A673 (cell line): ENCODE data around the gene RNF145. TPM values are rescaled to one million over a fixed set of nuclear protein-coding genes. Genes with fewer than 3 reads are reported as not detected.

Source experiments
- BruUV-seq: library from RNA; stranded (reverse); fragments of 400-500 nt; replicated peaks from 2 replicates; lab custom pipeline; 2021; lab: Mats Ljungman, UMichigan
- CTCF ChIA-PET: fragments of 300-600 bp; sonication (Branson Sonifier 250); formaldehyde crosslinking; loops from one replicate; lab custom pipeline; 2022; ENCODE audit warnings: antibody characterized with exemption; lab: Charles Lee
- POLR2A ChIA-PET: fragments of 300-600 bp; sonication (Branson Sonifier 250); formaldehyde crosslinking; loops from one replicate; lab custom pipeline; 2022; ENCODE audit warnings: antibody characterized with exemption; ENCODE audit not compliant: low non-redundant PET; lab: Charles Lee
- DNase-seq: peaks from one replicate; pipeline ENCODE4 v3.0.0-alpha.2; 2015; ENCODE audit warnings: low spot score
- H3K27ac ChIP-seq: fragments of 200-600 bp; sonication (generic); 2 replicates; pipeline ENCODE4 v1.5.1; 2016; ENCODE audit warnings: mixed run types, low read depth, mild to moderate bottlenecking, mixed read lengths, antibody characterized with exemption, low read length; ENCODE audit not compliant: poor library complexity, severe bottlenecking
- H3K27me3 ChIP-seq: fragments of 200-600 bp; sonication (generic); replicated peaks from 2 replicates; pipeline ENCODE4 v1.6.1; 2017; ENCODE audit warnings: mixed run types, low read depth, mild to moderate bottlenecking, mixed read lengths, antibody characterized with exemption, low read length; ENCODE audit not compliant: insufficient read depth, poor library complexity
- H3K36me3 ChIP-seq: fragments of 200-600 bp; sonication (generic); 2 replicates; pipeline ENCODE4 v1.6.1; 2016; ENCODE audit warnings: mixed run types, mild to moderate bottlenecking, mixed read lengths, antibody characterized with exemption, low read length; ENCODE audit not compliant: insufficient read depth, poor library complexity, severe bottlenecking
- H3K4me1 ChIP-seq: fragments of 200-600 bp; sonication (generic); 2 replicates; pipeline ENCODE4 v1.6.1; 2017; ENCODE audit warnings: mixed run types, mild to moderate bottlenecking, mixed read lengths, antibody characterized with exemption, low read length; ENCODE audit not compliant: insufficient read depth, poor library complexity, severe bottlenecking
- H3K4me3 ChIP-seq: fragments of 200-600 bp; sonication (generic); 2 replicates; pipeline ENCODE4 v1.5.1; 2016; ENCODE audit warnings: low read depth, mixed run types, mild to moderate bottlenecking, mixed read lengths, low read length; ENCODE audit not compliant: poor library complexity, severe bottlenecking
- H3K9me3 ChIP-seq: fragments of 200-600 bp; sonication (generic); 2 replicates; pipeline ENCODE4 v1.6.1; 2016; ENCODE audit warnings: mixed run types, low read depth, mild to moderate bottlenecking, mixed read lengths, antibody characterized with exemption, low read length; ENCODE audit not compliant: poor library complexity, severe bottlenecking
- CTCF ChIP-seq: fragments of 300-800, 200-600 bp; sonication (generic); conservative IDR thresholded peaks from 2 replicates; pipeline ENCODE4 v1.5.1; 2017; ENCODE audit warnings: low read depth, mild to moderate bottlenecking, antibody characterized with exemption, low read length, moderate library complexity, mixed read lengths
- EZH2 ChIP-seq: fragments of 200-600 bp; sonication (generic); IDR thresholded peaks from 2 replicates; pipeline ENCODE4 v1.6.1; 2017; ENCODE audit warnings: borderline replicate concordance, low read depth, mild to moderate bottlenecking, mixed read lengths, antibody characterized with exemption, low read length; ENCODE audit not compliant: poor library complexity, severe bottlenecking
- intact Hi-C: fragments of 100-400 bp; cut with micrococcal nuclease; formaldehyde crosslinking; loops from one replicate; pipeline ENCODE4 v1.10.0; 2022; ENCODE audit not compliant: unreplicated experiment
- total RNA-seq: library from RNA; stranded (reverse); gene quantifications from 2 replicates; pipeline ENCODE4 v1.2.3, GENCODE V29; 2021

RNF145 gene
- total RNA-seq, 1 experiment from 2014 or later, result 132 TPM

GRCh38 chr5:159181651-159182050, 27.7 kb downstream of the RNF145 start:
- ChIA-PET CTCF (interaction anchor here (0.6 kb wide), 1 partner anchor 151 kb away, joined by 3 read pairs; no protein-coding TSS in a partner anchor), POLR2A (no interaction called here)
- H3K4me3 ChIP-seq, result no peak overlapping the region
- H3K27me3 ChIP-seq, result no peaks in the 10 kb centered on the region
- no TSS peak for BruUV-seq
- peaks cover 33% of the 10 kb centered on the region for H3K36me3 ChIP-seq
- H3K27ac ChIP-seq, result no peak overlapping the region
- peaks cover 62% of the 10 kb centered on the region for H3K4me1 ChIP-seq
- H3K9me3 ChIP-seq, result no peaks in the 10 kb centered on the region
- TF ChIP-seq CTCF (no peak), EZH2 (no peak)
- intact Hi-C loops, result no loop called here
- no peak for DNase-seq

- POLR2A ChIA-PET, result no interaction called here
- H3K9me3 ChIP-seq, result no peaks in the 10 kb centered on the region
- H3K27me3 ChIP-seq, result no peaks in the 10 kb centered on the region
- H3K36me3 ChIP-seq, result peaks cover 38% of the 10 kb centered on the region
- intact Hi-C loops, result no loop called here
- no peak overlapping the region for H3K4me3 ChIP-seq
- BruUV-seq, result no TSS peak
- peak overlapping the region; percentile 79 for H3K27ac ChIP-seq
- DNase-seq, result no peak
- TF ChIP-seq EZH2 (no peak), CTCF (no peak)
- CTCF ChIA-PET, result interaction anchor here (0.6 kb wide), 1 partner anchor 151 kb away, joined by 3 read pairs; no protein-coding TSS in a partner anchor
- H3K4me1 ChIP-seq, result peaks cover 64% of the 10 kb centered on the region
These were observed 28.2 kb downstream of the RNF145 start for GRCh38 chr5:159181152-159181551.

- no peak overlapping the region for H3K4me3 ChIP-seq
- DNase-seq, result no peak
- peak overlapping the region; percentile 79 for H3K27ac ChIP-seq
- H3K36me3 ChIP-seq, result peaks cover 46% of the 10 kb centered on the region
- H3K4me1 ChIP-seq, result peaks cover 65% of the 10 kb centered on the region
- H3K9me3 ChIP-seq, result no peaks in the 10 kb centered on the region
- ChIA-PET POLR2A (no interaction called here), CTCF (no interaction called here)
- intact Hi-C loops, result no loop called here
- no peaks in the 10 kb centered on the region for H3K27me3 ChIP-seq
- no peak for TF ChIP-seq CTCF
- no peak for TF ChIP-seq EZH2
- TSS peak; percentile 95 for BruUV-seq
These were observed 29.6 kb downstream of the RNF145 start for GRCh38 chr5:159179529-159180305.
